ENCODE data around the gene GLOD4.

- TF ChIP-seq POLR2AphosphoS5 (IDR thresholded peaks at IDR 0.05; ENCODE audit: low read depth, low read length) (no peak), TAF1 (IDR thresholded peaks at IDR 0.05; ENCODE audit: borderline replicate concordance, insufficient read depth, low read length) (no peak), REST (IDR thresholded peaks at IDR 0.05; ENCODE audit: insufficient read depth in 1 of 2, low read depth in 2 of 2, low read length in 2 of 2) (no peak), SIN3A (IDR thresholded peaks at IDR 0.05; ENCODE audit: borderline replicate concordance, insufficient read depth, low read length) (no peak)
These were observed 53.2 kb downstream of the GLOD4 start for GRCh38 chr17:728911-729310.
